ENCODE measurements around the gene UBE3C. TPM values are rescaled to one million over a fixed set of nuclear protein-coding genes. Genes with fewer than 3 reads are reported as not detected.

The UBE3C gene
- polyA plus RNA-seq, 1 donor from 2014 or later: 39.0 TPM

DNA sequence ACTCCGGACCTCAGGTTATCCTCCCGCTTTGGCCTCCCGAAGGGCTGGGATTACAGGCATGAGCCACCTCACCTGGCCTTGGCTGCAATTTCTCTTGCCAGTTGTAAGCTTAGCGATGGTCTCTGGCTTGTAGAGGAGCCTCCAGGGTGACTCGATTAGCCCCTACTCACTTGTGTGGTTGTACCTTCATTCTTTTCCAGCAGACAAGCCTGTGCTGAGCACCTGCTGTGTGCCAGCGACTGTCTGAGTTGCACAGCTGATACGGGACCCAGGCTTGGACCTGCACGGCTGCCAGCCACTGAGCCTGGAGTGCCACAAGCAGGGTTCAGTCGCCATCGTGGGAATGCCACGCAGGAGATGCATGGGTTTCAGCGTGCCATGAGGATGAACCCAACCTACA lies 156.0 kb downstream of the UBE3C start:
- TF ChIP-seq, protein P1, sequence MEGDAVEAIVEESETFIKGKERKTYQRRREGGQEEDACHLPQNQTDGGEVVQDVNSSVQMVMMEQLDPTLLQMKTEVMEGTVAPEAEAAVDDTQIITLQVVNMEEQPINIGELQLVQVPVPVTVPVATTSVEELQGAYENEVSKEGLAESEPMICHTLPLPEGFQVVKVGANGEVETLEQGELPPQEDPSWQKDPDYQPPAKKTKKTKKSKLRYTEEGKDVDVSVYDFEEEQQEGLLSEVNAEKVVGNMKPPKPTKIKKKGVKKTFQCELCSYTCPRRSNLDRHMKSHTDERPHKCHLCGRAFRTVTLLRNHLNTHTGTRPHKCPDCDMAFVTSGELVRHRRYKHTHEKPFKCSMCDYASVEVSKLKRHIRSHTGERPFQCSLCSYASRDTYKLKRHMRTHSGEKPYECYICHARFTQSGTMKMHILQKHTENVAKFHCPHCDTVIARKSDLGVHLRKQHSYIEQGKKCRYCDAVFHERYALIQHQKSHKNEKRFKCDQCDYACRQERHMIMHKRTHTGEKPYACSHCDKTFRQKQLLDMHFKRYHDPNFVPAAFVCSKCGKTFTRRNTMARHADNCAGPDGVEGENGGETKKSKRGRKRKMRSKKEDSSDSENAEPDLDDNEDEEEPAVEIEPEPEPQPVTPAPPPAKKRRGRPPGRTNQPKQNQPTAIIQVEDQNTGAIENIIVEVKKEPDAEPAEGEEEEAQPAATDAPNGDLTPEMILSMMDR (IDR thresholded peaks at IDR 0.05; ENCODE audit: poor library complexity, severe bottlenecking): no peak
- TF ChIP-seq EZH2 (IDR thresholded peaks at IDR 0.05; ENCODE audit: borderline replicate concordance, insufficient read depth, low read length, poor library complexity, severe bottlenecking) (no peak), RAD21 (conservative IDR thresholded peaks at IDR 0.05) (no peak), SMC3 (conservative IDR thresholded peaks at IDR 0.05; ENCODE audit: poor library complexity) (no peak), EP300 (conservative IDR thresholded peaks at IDR 0.05; ENCODE audit: poor library complexity, severe bottlenecking) (no peak), MXI1 (conservative IDR thresholded peaks at IDR 0.05; ENCODE audit: poor library complexity, severe bottlenecking) (no peak), TAF1 (IDR thresholded peaks at IDR 0.05; ENCODE audit: low read depth) (no peak), POLR2AphosphoS5 (IDR thresholded peaks at IDR 0.05) (no peak)
- TF ChIP-seq, protein P2, sequence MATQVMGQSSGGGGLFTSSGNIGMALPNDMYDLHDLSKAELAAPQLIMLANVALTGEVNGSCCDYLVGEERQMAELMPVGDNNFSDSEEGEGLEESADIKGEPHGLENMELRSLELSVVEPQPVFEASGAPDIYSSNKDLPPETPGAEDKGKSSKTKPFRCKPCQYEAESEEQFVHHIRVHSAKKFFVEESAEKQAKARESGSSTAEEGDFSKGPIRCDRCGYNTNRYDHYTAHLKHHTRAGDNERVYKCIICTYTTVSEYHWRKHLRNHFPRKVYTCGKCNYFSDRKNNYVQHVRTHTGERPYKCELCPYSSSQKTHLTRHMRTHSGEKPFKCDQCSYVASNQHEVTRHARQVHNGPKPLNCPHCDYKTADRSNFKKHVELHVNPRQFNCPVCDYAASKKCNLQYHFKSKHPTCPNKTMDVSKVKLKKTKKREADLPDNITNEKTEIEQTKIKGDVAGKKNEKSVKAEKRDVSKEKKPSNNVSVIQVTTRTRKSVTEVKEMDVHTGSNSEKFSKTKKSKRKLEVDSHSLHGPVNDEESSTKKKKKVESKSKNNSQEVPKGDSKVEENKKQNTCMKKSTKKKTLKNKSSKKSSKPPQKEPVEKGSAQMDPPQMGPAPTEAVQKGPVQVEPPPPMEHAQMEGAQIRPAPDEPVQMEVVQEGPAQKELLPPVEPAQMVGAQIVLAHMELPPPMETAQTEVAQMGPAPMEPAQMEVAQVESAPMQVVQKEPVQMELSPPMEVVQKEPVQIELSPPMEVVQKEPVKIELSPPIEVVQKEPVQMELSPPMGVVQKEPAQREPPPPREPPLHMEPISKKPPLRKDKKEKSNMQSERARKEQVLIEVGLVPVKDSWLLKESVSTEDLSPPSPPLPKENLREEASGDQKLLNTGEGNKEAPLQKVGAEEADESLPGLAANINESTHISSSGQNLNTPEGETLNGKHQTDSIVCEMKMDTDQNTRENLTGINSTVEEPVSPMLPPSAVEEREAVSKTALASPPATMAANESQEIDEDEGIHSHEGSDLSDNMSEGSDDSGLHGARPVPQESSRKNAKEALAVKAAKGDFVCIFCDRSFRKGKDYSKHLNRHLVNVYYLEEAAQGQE (IDR thresholded peaks at IDR 0.05; ENCODE audit: borderline replicate concordance): no peak
- Histone ChIP-seq H3K27me3 (ENCODE audit: insufficient read depth, low read depth, low read length) (no peaks in the 10 kb centered on the region), H4K20me1 (ENCODE audit: insufficient read depth) (no peaks in the 10 kb centered on the region), H2AFZ (ENCODE audit: low read depth, low read length) (no peak overlapping the region), H3K9me3 (ENCODE audit: low read length) (no peaks in the 10 kb centered on the region), H3K27ac (ENCODE audit: low read length) (no peak overlapping the region), H3F3A (ENCODE audit: insufficient read depth, low read length, poor library complexity, severe bottlenecking) (no peaks in the 10 kb centered on the region), H3K9ac (ENCODE audit: low read length) (no peak overlapping the region), H3K4me2 (ENCODE audit: low read length) (no peak overlapping the region), H3K36me3 (ENCODE audit: insufficient read depth, low read length) (no peaks in the 10 kb centered on the region), H3K79me2 (replicated peaks; ENCODE audit: insufficient read depth, low read length) (no peaks in the 10 kb centered on the region), H3K4me3 (ENCODE audit: low read length) (no peak overlapping the region), H3K9me2 (ENCODE audit: insufficient read depth, low read length) (no peaks in the 10 kb centered on the region)

DNA sequence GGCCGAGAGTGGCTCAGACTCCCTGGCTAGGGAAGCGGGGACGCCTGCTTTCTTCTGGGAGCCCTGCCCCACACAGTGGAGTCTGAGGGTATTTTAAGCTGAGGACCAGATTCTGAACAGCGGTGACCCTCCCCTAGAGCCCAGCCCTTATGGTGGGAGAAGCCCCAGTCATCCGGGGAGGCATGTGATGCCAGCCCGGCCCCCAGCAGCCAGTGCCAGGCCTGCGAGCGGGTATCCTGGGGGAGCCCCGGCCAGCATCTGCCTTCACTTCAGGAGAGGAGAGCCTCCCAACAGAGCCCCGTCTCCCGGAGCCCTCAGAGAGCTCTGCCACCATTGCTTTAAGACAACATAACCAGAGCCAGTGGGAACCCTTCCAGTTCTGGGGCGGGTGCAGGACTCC lies 156.6 kb downstream of the UBE3C start:
- Histone ChIP-seq H3K9me3 (ENCODE audit: low read length) (no peaks in the 10 kb centered on the region), H3K9ac (ENCODE audit: low read length) (no peak overlapping the region), H2AFZ (ENCODE audit: low read depth, low read length) (no peak overlapping the region), H3K36me3 (ENCODE audit: insufficient read depth, low read length) (no peaks in the 10 kb centered on the region), H4K20me1 (ENCODE audit: insufficient read depth) (no peaks in the 10 kb centered on the region), H3K4me3 (ENCODE audit: low read length) (no peak overlapping the region), H3K79me2 (replicated peaks; ENCODE audit: insufficient read depth, low read length) (no peaks in the 10 kb centered on the region), H3F3A (ENCODE audit: insufficient read depth, low read length, poor library complexity, severe bottlenecking) (no peaks in the 10 kb centered on the region), H3K27ac (ENCODE audit: low read length) (no peak overlapping the region), H3K9me2 (ENCODE audit: insufficient read depth, low read length) (no peaks in the 10 kb centered on the region), H3K27me3 (ENCODE audit: insufficient read depth, low read depth, low read length) (no peaks in the 10 kb centered on the region), H3K4me2 (ENCODE audit: low read length) (no peak overlapping the region)
- no peak for TF ChIP-seq RAD21 (conservative IDR thresholded peaks at IDR 0.05)
- TF ChIP-seq EZH2 (IDR thresholded peaks at IDR 0.05; ENCODE audit: borderline replicate concordance, insufficient read depth, low read length, poor library complexity, severe bottlenecking): no peak
- TF ChIP-seq, protein P1 (IDR thresholded peaks at IDR 0.05; ENCODE audit: poor library complexity, severe bottlenecking): no peak
- no peak for TF ChIP-seq MXI1 (conservative IDR thresholded peaks at IDR 0.05; ENCODE audit: poor library complexity, severe bottlenecking)
- no peak for TF ChIP-seq POLR2AphosphoS5 (IDR thresholded peaks at IDR 0.05)
- TF ChIP-seq EP300 (conservative IDR thresholded peaks at IDR 0.05; ENCODE audit: poor library complexity, severe bottlenecking): no peak
- TF ChIP-seq, protein P2 (IDR thresholded peaks at IDR 0.05; ENCODE audit: borderline replicate concordance): no peak
- no peak for TF ChIP-seq TAF1 (IDR thresholded peaks at IDR 0.05; ENCODE audit: low read depth)
- TF ChIP-seq SMC3 (conservative IDR thresholded peaks at IDR 0.05; ENCODE audit: poor library complexity): no peak

All from neural cell (in vitro differentiated cells).